SHP77 (cell line): ENCODE data around the gene SLC46A3.
A peak's percentile ranks its signal among the peaks of the same experiment; 100 is the strongest.
"Not testable (repeated sequence)": the region's sequence is repeated elsewhere in the genome, so short reads cannot be mapped to it uniquely, and the experiment has no call there.

Experiments used
- DNase-seq, 2 experiments: peaks; one replicate each; lab custom pipeline; 2025; lab: John Stamatoyannopoulos, UW

Gene SLC46A3

GRCh38 chr13:28718543-28719226, at the start of gene SLC46A3:
TSS of gene SLC46A3 (minus strand) at chr13:28718970. CDS start at chr13:28717998, 972 bp downstream.
- no peak for DNase-seq

- no peak for DNase-seq
Observed at GRCh38 chr13:28763887-28764286, 45.1 kb upstream of the SLC46A3 start.

- DNase-seq: no peak
Observed at GRCh38 chr13:28761586-28761985, 42.8 kb upstream of the SLC46A3 start.

GRCh38 chr13:28755546-28755870, 36.7 kb upstream of the SLC46A3 start:
- no peak for DNase-seq

- no peak for DNase-seq
Observed at GRCh38 chr13:28754698-28755545, 36.2 kb upstream of the SLC46A3 start.

GRCh38 chr13:28753946-28754345, 35.2 kb upstream of the SLC46A3 start:
- DNase-seq: no peak

- peak in 1 of 2 experiments; percentile 1 for DNase-seq
Observed at GRCh38 chr13:28753208-28753892, 34.6 kb upstream of the SLC46A3 start.

- DNase-seq: no peak
Observed at GRCh38 chr13:28751175-28751960, 32.6 kb upstream of the SLC46A3 start.

- DNase-seq: no peak
Observed at GRCh38 chr13:28750187-28751045, 31.6 kb upstream of the SLC46A3 start.

- DNase-seq: no peak
Observed at GRCh38 chr13:28747851-28748250, 29.1 kb upstream of the SLC46A3 start.

- DNase-seq: no peak
Observed at GRCh38 chr13:28746287-28746612, 27.5 kb upstream of the SLC46A3 start.

GRCh38 chr13:28744656-28745055, 25.9 kb upstream of the SLC46A3 start:
- no peak for DNase-seq

GRCh38 chr13:28744091-28744536, 25.3 kb upstream of the SLC46A3 start:
- no peak for DNase-seq

GRCh38 chr13:28743499-28744083, 24.8 kb upstream of the SLC46A3 start:
- DNase-seq: no peak

GRCh38 chr13:28743020-28743419, 24.2 kb upstream of the SLC46A3 start:
- no peak for DNase-seq

GRCh38 chr13:28742445-28742844, 23.7 kb upstream of the SLC46A3 start:
- not testable (repeated sequence) for DNase-seq

GRCh38 chr13:28741084-28741491, 22.3 kb upstream of the SLC46A3 start:
- no peak for DNase-seq

- DNase-seq: no peak
Observed at GRCh38 chr13:28739376-28739775, 20.6 kb upstream of the SLC46A3 start.

- DNase-seq: no peak
Observed at GRCh38 chr13:28735481-28736029, 16.8 kb upstream of the SLC46A3 start.

GRCh38 chr13:28734906-28735305, 16.1 kb upstream of the SLC46A3 start:
- DNase-seq: no peak
